Thyroid gland (tissue), 4 donors: ENCODE data around the gene NDUFAF8.

Experiments
- POLR2A ChIP-seq, 2 donors: fragments of 450-650 bp; IDR thresholded peaks; one replicate each; pipeline ENCODE4 v1.6.1; 2017; ENCODE audit warnings: antibody characterized with exemption in 2 of 2, mild to moderate bottlenecking in 2 of 2, moderate library complexity in 1 of 2
- TF ChIP-seq, protein P1 (sequence below), 6 experiments: fragments of 200-600 bp in 3 of 6; fragments of 450-650 bp in 3 of 6; sonication (generic) in 3 of 6; IDR thresholded peaks; one replicate each; pipeline ENCODE4 v1.5.1; 2016 to 2019; ENCODE audit warnings: antibody characterized with exemption in 6 of 6, mild to moderate bottlenecking in 2 of 6, inconsistent platforms in 1 of 6, moderate library complexity in 1 of 6

DNA sequence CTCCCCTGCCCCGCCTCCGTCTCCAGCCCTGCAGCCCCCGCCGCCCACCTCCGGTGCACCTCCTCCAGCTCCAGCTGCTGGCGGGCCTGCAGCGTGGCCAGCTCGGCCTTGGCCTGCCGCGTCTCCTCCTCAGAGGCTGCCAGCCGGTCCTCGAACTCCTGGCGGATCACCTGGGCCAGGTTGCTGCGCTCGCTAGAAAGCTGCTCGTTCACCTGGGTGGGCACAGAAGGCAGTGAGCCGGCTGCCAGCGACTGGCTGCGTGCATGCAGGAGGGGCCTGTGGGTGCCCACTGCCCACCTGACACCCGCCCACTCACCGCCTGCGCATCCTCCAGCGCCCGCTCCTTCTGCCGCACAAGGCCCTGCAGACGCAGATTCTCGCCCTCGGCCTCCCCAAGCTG lies 48.5 kb upstream of the NDUFAF8 start:
- TF ChIP-seq, protein P1, sequence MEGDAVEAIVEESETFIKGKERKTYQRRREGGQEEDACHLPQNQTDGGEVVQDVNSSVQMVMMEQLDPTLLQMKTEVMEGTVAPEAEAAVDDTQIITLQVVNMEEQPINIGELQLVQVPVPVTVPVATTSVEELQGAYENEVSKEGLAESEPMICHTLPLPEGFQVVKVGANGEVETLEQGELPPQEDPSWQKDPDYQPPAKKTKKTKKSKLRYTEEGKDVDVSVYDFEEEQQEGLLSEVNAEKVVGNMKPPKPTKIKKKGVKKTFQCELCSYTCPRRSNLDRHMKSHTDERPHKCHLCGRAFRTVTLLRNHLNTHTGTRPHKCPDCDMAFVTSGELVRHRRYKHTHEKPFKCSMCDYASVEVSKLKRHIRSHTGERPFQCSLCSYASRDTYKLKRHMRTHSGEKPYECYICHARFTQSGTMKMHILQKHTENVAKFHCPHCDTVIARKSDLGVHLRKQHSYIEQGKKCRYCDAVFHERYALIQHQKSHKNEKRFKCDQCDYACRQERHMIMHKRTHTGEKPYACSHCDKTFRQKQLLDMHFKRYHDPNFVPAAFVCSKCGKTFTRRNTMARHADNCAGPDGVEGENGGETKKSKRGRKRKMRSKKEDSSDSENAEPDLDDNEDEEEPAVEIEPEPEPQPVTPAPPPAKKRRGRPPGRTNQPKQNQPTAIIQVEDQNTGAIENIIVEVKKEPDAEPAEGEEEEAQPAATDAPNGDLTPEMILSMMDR (IDR thresholded peaks at IDR 0.05): no peak
- TF ChIP-seq POLR2A (IDR thresholded peaks at IDR 0.05): no peak
